Measurements from ENCODE around the gene CD59.

CD59 gene

GRCh38 chr11:33736148-33736812, at the start of gene CD59:
Gene CD59, minus strand, starts transcription at chr11:33736423. Its CDS starts 13,978 bp downstream, at chr11:33722445.
- peak; percentile 92 for DNase-seq

GRCh38 chr11:33785609-33786008, 49.4 kb upstream of the CD59 start:
- DNase-seq: no peak

GRCh38 chr11:33779849-33780528, 43.8 kb upstream of the CD59 start:
- DNase-seq: no peak

- DNase-seq: no peak
Observed at GRCh38 chr11:33778675-33779074, 42.5 kb upstream of the CD59 start.

- DNase-seq: no peak
Observed at GRCh38 chr11:33777906-33778305, 41.7 kb upstream of the CD59 start.

GRCh38 chr11:33775832-33776470, 39.7 kb upstream of the CD59 start:
- DNase-seq: peak; percentile 27

- DNase-seq: no peak
Observed at GRCh38 chr11:33775467-33775807, 39.2 kb upstream of the CD59 start.

GRCh38 chr11:33774736-33775466, 38.7 kb upstream of the CD59 start:
- DNase-seq: no peak

GRCh38 chr11:33773987-33774735, 37.9 kb upstream of the CD59 start, which contains the start of gene FBXO3:
Gene FBXO3, minus strand, starts transcription at chr11:33774520. Its CDS starts 23 bp downstream, at chr11:33774497.
- DNase-seq: peak; percentile 87

- peak; percentile 28 for DNase-seq
Observed at GRCh38 chr11:33773404-33773986, 37.3 kb upstream of the CD59 start.

- DNase-seq: no peak
Observed at GRCh38 chr11:33772870-33773269, 36.6 kb upstream of the CD59 start.

- no peak for DNase-seq
Observed at GRCh38 chr11:33772300-33772699, 36.1 kb upstream of the CD59 start.

- DNase-seq: no peak
Observed at GRCh38 chr11:33770236-33770635, 34.0 kb upstream of the CD59 start.

GRCh38 chr11:33769542-33769941, 33.3 kb upstream of the CD59 start:
- DNase-seq: no peak

GRCh38 chr11:33767624-33768023, 31.4 kb upstream of the CD59 start:
- DNase-seq: no peak

GRCh38 chr11:33766085-33766484, 29.9 kb upstream of the CD59 start:
- DNase-seq: no peak

- DNase-seq: no peak
Observed at GRCh38 chr11:33761471-33761870, 25.2 kb upstream of the CD59 start.

- peak; percentile 60 for DNase-seq
Observed at GRCh38 chr11:33753304-33753967, 17.2 kb upstream of the CD59 start.

- no peak for DNase-seq
Observed at GRCh38 chr11:33751878-33752277, 15.7 kb upstream of the CD59 start.

GRCh38 chr11:33747979-33748378, 11.8 kb upstream of the CD59 start:
- no peak for DNase-seq

GRCh38 chr11:33743291-33743690, 7.1 kb upstream of the CD59 start:
- no peak for DNase-seq

Data from activated CD4-positive, alpha-beta T cell treated with anti-CD3 and anti-CD28 coated beads, Interleukin-10, Interleukin-2, amounts not matched to agents 100 ng/mL and 50 ng/mL, durations not matched to agents 16 hours and 8 hours (primary cell).